22Rv1 (cell line): ENCODE data around the gene PPP2R5A.
"Not testable (repeated sequence)": the region's sequence is repeated elsewhere in the genome, so short reads cannot be mapped to it uniquely, and the experiment has no call there.

Experiments
- H3K27ac ChIP-seq: fragments of 450-650 bp; 2 replicates; pipeline ENCODE4 v1.5.1; 2017
- CTCF ChIP-seq: fragments of 450-650 bp; IDR thresholded peaks from 2 replicates; pipeline ENCODE4 v1.5.1; 2017; ENCODE audit warnings: mild to moderate bottlenecking
- ZFX ChIP-seq: fragments of 450-650 bp; IDR thresholded peaks from 2 replicates; pipeline ENCODE4 v1.6.1; 2017; ENCODE audit warnings: antibody characterized with exemption, borderline replicate concordance

Gene PPP2R5A

GRCh38 chr1:212285685-212286555 lies 710 bp downstream of the PPP2R5A start:
- TF ChIP-seq CTCF (0 out of 2 replicates have a peak, but pooled peaks have one; percentile 8), ZFX (no peak)
- peak overlapping the region; percentile 83 for H3K27ac ChIP-seq

- peak overlapping the region; percentile 83 for H3K27ac ChIP-seq
- TF ChIP-seq CTCF: no peak
- no peak for TF ChIP-seq ZFX
These were observed 1.4 kb downstream of the PPP2R5A start for GRCh38 chr1:212286556-212287131.

- H3K27ac ChIP-seq: peak overlapping the region; percentile 83
- TF ChIP-seq ZFX (no peak), CTCF (no peak)
These were observed 2.2 kb downstream of the PPP2R5A start for GRCh38 chr1:212287261-212287895.

- H3K27ac ChIP-seq: not testable (repeated sequence)
These were observed 2.8 kb downstream of the PPP2R5A start for GRCh38 chr1:212287995-212288394.

- no peak overlapping the region for H3K27ac ChIP-seq
These were observed 3.4 kb downstream of the PPP2R5A start for GRCh38 chr1:212288615-212289014.

GRCh38 chr1:212289262-212290077 lies 4.3 kb downstream of the PPP2R5A start:
- no peak overlapping the region for H3K27ac ChIP-seq

More at GRCh38 chr1:212288615-212289014, 3.4 kb downstream of the PPP2R5A start:
- no peak for TF ChIP-seq CTCF
- no peak for TF ChIP-seq ZFX

More at GRCh38 chr1:212289262-212290077, 4.3 kb downstream of the PPP2R5A start:
- TF ChIP-seq CTCF (no peak), ZFX (no peak)
